Left ventricle myocardium inferior (tissue), 1 donor: ENCODE data around the gene SLC6A17. TPM values are rescaled to one million over a fixed set of nuclear protein-coding genes. Genes with fewer than 3 reads are reported as not detected.

Experiments
- DNase-seq: peaks from one replicate; pipeline ENCODE4 v3.0.0-alpha.2; 2020
- H3K27ac ChIP-seq: fragments of 200-600 bp; replicated peaks from 2 replicates; pipeline ENCODE4 v1.8.0; 2021
- H3K27me3 ChIP-seq: fragments of 200-600 bp; 2 replicates; pipeline ENCODE4 v1.8.0; 2021; ENCODE audit warnings: low read depth
- H3K36me3 ChIP-seq: fragments of 200-600 bp; 2 replicates; pipeline ENCODE4 v1.8.0; 2021
- H3K4me1 ChIP-seq: fragments of 200-600 bp; 2 replicates; pipeline ENCODE4 v1.8.0; 2021
- H3K4me3 ChIP-seq: fragments of 200-600 bp; 2 replicates; pipeline ENCODE4 v1.8.0; 2021; ENCODE audit warnings: mild to moderate bottlenecking, moderate library complexity
- H3K9me3 ChIP-seq: fragments of 200-600 bp; replicated peaks from 2 replicates; pipeline ENCODE4 v1.8.0; 2021
- intact Hi-C: fragments of 100-400 bp; cut with micrococcal nuclease; formaldehyde crosslinking; loops from one replicate; pipeline ENCODE4 v1.11.0; 2022
- total RNA-seq: library from RNA; stranded (reverse); fragmentation: NEBNext Ultra II Directional; extraction: Animal tissue kit (Norgen Biotek cat#: 25700); gene quantifications from one replicate; pipeline ENCODE4 v1.2.1, GENCODE V29; 2021
- TF ChIP-seq, protein P1 (sequence below): fragments of 200-600 bp; IDR thresholded peaks from 2 replicates; pipeline ENCODE4 v1.8.0; 2021; ENCODE audit warnings: antibody characterized with exemption, mild to moderate bottlenecking, borderline replicate concordance
- donor health status: DM: no; HTN: yes; CAD: no; lungs with severe emphysema.

Gene SLC6A17
- total RNA-seq, 1 donor from 2014 or later = not detected

DNA sequence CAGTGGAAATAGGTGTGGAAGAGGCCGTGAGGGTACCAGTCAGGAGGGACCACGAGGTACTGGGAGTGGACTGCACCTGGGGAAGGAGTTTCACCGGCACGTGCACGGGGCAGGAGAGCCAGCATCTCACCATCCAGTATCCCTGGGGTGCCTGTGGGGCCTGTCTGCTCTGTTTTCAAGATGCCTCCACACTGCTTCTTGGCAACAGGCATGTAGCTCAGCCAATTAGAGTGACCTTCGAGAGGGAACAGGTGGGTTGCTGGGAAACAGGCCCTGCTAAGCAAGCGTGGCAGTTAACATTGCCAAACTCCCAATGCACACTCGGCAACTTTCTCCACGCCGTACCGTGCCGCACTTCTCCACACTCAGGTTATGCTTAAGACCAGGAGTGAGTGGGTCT is 77.5 kb downstream of the SLC6A17 start:
- no peaks in the 10 kb centered on the region for H3K4me1 ChIP-seq
- no peak for DNase-seq
- no peak overlapping the region for H3K4me3 ChIP-seq
- H3K9me3 ChIP-seq = peaks cover 8% of the 10 kb centered on the region
- H3K27me3 ChIP-seq = no peaks in the 10 kb centered on the region
- TF ChIP-seq, protein P1, sequence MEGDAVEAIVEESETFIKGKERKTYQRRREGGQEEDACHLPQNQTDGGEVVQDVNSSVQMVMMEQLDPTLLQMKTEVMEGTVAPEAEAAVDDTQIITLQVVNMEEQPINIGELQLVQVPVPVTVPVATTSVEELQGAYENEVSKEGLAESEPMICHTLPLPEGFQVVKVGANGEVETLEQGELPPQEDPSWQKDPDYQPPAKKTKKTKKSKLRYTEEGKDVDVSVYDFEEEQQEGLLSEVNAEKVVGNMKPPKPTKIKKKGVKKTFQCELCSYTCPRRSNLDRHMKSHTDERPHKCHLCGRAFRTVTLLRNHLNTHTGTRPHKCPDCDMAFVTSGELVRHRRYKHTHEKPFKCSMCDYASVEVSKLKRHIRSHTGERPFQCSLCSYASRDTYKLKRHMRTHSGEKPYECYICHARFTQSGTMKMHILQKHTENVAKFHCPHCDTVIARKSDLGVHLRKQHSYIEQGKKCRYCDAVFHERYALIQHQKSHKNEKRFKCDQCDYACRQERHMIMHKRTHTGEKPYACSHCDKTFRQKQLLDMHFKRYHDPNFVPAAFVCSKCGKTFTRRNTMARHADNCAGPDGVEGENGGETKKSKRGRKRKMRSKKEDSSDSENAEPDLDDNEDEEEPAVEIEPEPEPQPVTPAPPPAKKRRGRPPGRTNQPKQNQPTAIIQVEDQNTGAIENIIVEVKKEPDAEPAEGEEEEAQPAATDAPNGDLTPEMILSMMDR = no peak
- no peak overlapping the region for H3K27ac ChIP-seq
- intact Hi-C loops = no loop called here
- peaks cover 34% of the 10 kb centered on the region for H3K36me3 ChIP-seq

DNA sequence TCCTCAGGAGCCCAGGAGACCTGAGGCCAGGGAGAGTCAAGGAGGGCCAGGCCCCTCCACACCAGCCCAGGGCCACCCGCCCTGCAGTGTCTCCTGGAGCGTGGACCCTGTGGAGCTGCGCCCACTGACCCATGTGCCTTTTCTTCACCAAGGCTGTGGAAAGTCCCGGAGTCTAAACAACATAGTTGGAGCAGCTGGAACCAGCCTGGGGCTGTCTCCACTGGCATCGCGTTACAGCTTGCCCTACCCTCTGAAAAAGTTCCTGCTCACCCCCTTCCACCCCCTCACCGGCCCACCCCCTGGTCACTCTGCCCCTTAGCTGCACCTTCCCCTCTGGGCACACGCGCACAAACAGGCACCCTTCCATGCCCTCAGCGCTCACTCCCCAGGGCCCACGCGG is 78.1 kb downstream of the SLC6A17 start:
- no peak overlapping the region for H3K27ac ChIP-seq
- peaks cover 36% of the 10 kb centered on the region for H3K36me3 ChIP-seq
- H3K4me1 ChIP-seq = no peaks in the 10 kb centered on the region
- DNase-seq = no peak
- intact Hi-C loops = no loop called here
- no peaks in the 10 kb centered on the region for H3K27me3 ChIP-seq
- TF ChIP-seq, protein P1 = no peak
- H3K9me3 ChIP-seq = peaks cover 14% of the 10 kb centered on the region
- H3K4me3 ChIP-seq = no peak overlapping the region

DNA sequence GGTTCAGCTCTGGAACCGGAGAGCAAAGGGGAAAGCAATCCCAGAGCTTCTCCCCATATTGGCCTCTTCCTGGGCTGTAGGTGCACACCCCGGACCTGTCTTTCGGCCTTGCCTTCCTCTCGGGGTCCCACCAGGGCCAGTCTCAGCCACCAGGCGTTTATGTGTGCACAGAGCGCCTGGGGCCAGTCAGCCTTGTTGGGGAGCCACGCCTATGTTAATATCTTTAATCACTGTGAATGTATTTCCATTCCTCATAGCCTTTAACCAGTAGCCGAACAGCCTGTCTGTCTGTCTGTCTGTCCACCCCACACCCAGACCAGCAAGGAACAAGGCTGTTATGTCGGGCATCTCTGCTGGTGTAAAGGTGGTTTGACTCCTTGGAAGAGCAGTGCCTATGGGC is 78.6 kb downstream of the SLC6A17 start:
- Histone ChIP-seq H3K27me3 (no peaks in the 10 kb centered on the region), H3K4me1 (no peaks in the 10 kb centered on the region), H3K36me3 (peaks cover 35% of the 10 kb centered on the region), H3K9me3 (peaks cover 15% of the 10 kb centered on the region), H3K27ac (no peak overlapping the region), H3K4me3 (no peak overlapping the region)
- TF ChIP-seq, protein P1 = no peak
- DNase-seq = no peak
- intact Hi-C loops = no loop called here

DNA sequence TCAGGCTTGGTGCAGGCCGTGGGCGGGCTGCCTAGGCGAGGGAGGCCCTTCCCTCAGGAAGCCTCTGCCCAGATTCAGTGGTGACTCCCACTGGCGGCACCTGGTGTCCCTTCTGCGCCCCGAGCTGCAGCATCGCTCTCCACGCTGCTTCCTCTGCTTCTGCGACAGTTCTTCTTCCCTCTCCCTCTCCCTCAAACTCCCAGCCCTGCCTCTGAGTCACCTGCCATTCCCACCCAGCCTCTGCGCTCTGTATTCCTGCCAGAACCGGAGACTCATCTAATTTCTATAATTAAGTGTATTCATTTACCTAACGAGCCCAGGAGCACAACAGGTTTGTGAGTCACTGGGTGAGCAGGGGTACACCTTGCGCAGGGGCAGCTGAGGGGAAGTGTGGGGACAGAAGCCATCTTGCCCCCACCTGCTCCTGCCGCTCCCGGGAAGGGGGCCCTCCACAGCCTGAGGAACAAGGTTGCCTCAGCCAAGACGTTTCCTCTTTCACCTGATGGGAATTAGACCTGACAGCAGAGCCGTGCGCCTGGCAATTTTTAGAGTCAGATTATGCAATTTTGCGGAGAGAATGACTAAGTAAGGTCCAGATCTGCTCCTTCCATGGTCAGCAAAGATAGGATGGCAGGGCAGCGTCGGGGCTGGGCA is 79.2 kb downstream of the SLC6A17 start:
- Histone ChIP-seq H3K27me3 (no peaks in the 10 kb centered on the region), H3K4me1 (no peaks in the 10 kb centered on the region), H3K9me3 (peaks cover 15% of the 10 kb centered on the region), H3K4me3 (no peak overlapping the region), H3K27ac (no peak overlapping the region), H3K36me3 (peaks cover 34% of the 10 kb centered on the region)
- TF ChIP-seq, protein P1 = no peak
- intact Hi-C loops = no loop called here
- DNase-seq = no peak

DNA sequence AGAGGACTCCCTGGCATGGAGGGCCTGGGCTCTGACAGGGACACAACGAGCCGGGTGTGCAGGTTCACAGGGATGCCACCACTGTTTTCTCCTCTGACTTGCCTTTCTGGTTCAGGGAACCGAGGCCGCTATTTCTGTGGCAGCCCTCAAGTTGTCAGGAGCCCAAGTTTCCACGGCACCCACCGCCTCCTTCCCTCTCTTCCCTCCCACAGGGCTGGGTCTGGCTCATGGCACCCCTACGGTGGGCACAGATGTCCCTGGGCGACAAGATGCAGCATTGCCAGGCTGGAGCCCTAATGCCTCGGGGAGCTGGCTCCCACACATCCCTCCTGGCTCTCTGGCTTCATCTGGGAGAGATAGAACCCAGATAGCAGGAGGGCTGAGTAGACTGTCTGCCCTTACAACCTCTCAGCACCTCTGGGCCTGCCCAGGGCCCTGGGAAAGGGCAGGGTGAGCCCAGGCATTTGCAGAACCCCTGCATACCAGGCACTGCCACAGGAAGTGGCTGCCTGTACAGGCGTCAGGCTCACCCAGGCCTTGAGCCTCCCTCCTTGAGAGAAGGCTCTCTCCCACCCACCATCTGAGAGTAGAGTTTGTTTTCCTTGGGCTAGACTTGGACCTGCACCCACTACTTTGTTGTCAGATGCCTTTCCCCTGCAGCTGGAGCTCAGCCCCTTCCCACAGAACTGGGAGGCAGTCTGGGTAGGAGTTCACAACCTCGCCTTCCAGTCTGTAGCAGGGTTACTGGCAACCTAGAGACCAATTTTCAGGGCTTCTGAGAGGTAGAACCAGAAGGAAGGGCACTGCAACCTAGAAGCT is 80.3 kb downstream of the SLC6A17 start:
- no peaks in the 10 kb centered on the region for H3K27me3 ChIP-seq
- DNase-seq = no peak
- H3K9me3 ChIP-seq = peaks cover 15% of the 10 kb centered on the region
- H3K4me1 ChIP-seq = peaks cover 6% of the 10 kb centered on the region
- no peak overlapping the region for H3K4me3 ChIP-seq
- TF ChIP-seq, protein P1 = no peak
- no peak overlapping the region for H3K27ac ChIP-seq
- H3K36me3 ChIP-seq = peaks cover 34% of the 10 kb centered on the region
- intact Hi-C loops = no loop called here
